Measurements from ENCODE around the gene CALML6. TPM values are rescaled to one million over a fixed set of nuclear protein-coding genes. Genes with fewer than 3 reads are reported as not detected.

The CALML6 gene
- total and polyA plus RNA-seq, 10 of the 15 experiments (the other 5 are each of a cell fraction or from before 2014, with no cell fraction given) = 0.07 to 1.3 (median 0.21) TPM; not detected in 5

- H3K4me3 ChIP-seq = no peak overlapping the region
- TF ChIP-seq SUZ12 (IDR thresholded peaks at IDR 0.05; ENCODE audit: unreplicated experiment) (no peak), SPI1 (IDR thresholded peaks at IDR 0.05; ENCODE audit: borderline replicate concordance, insufficient read depth, low read depth, low read length) (no peak), CBX3 (IDR thresholded peaks at IDR 0.05; ENCODE audit: borderline replicate concordance, low read depth) (no peak), RFX5 (IDR thresholded peaks at IDR 0.05; ENCODE audit: low read depth, low read length) (no peak), TCF12 (IDR thresholded peaks at IDR 0.05; ENCODE audit: low read depth, low read length) (no peak)
- H3K4me1 ChIP-seq (ENCODE audit: control insufficient read depth, insufficient read depth, low read length) = peaks cover 7% of the 10 kb centered on the region
- in situ Hi-C loops (cut with MboI) (no loop called here), intact Hi-C loops (cut with micrococcal nuclease; ENCODE audit: unreplicated experiment) (no loop called here)
- ChIA-PET SMC1A (ENCODE audit: uncharacterized antibody, unreplicated experiment) (interaction anchor here (0.5 kb wide), 1 partner anchor 19 kb away, joined by 3 read pairs; no protein-coding TSS in a partner anchor), CTCF (no interaction called here), RAD21 (ENCODE audit: unreplicated experiment) (no interaction called here), POLR2A (interaction anchor here (0.5 kb wide), 1 partner anchor 91 kb away, joined by 5 read pairs; no protein-coding TSS in a partner anchor)
- H3K79me2 ChIP-seq (ENCODE audit: control insufficient read depth, insufficient read depth, low read length) = no peaks in the 10 kb centered on the region
- H3K36me3 ChIP-seq (ENCODE audit: control insufficient read depth in 2 of 2, insufficient read depth in 2 of 2, low read length in 1 of 2) = no peaks in the 10 kb centered on the region
- H3K9me3 ChIP-seq (replicated peaks; ENCODE audit: control insufficient read depth, insufficient read depth, low read length) = no peaks in the 10 kb centered on the region
- no peak overlapping the region for H3K9ac ChIP-seq (ENCODE audit: control insufficient read depth, insufficient read depth, low read length)
- ATAC-seq (no peak), DNase-seq (ENCODE audit: low read depth, low spot score) (no peak), FAIRE-seq (no peak)
- no peak overlapping the region for H3K4me2 ChIP-seq (ENCODE audit: control insufficient read depth, insufficient read depth)
- peaks cover 0 to 2% of the 10 kb centered on the region in 2 experiments; a peak in 1 of 4 replicates for H3K27me3 ChIP-seq (replicated peaks in 1 of 2; ENCODE audit: control insufficient read depth in 2 of 2, insufficient read depth in 2 of 2, low read length in 1 of 2)
- WGBS (ENCODE audit: insufficient coverage, insufficient replicate concordance, low lambda C conversion rate, missing lambda C conversion rate) = 67% methylated on average over 23 of the region's 23 CpGs
- no peak overlapping the region for H3K27ac ChIP-seq (ENCODE audit: control insufficient read depth, insufficient read depth)
- no peaks in the 10 kb centered on the region for H4K20me1 ChIP-seq (ENCODE audit: control insufficient read depth, insufficient read depth)
- no peak overlapping the region for H2AFZ ChIP-seq (ENCODE audit: control insufficient read depth, low read depth, low read length)
- no TSS peak for BruUV-seq (replicated peaks)
These were observed 1.1 kb downstream of the CALML6 start for GRCh38 chr1:1915911-1916840.

DNA sequence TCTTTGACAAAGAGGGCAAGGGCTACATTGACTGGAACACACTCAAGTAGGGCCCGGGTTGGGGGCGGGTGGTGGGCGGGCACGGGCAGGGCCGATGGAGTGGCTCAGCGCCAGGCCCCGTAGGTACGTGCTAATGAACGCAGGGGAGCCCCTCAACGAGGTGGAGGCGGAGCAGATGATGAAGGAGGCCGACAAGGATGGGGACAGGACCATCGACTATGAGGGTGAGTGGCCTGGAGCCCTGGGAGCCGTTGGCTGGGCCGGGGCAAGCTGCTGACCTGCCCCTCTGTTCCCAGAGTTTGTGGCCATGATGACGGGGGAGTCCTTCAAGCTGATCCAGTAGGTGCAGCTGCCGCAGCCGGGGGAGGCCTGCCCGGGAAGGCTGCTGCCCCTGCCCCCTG lies 1.8 kb downstream of the CALML6 start:
- Histone ChIP-seq H3K4me3 (no peak overlapping the region), H3K36me3 (ENCODE audit: control insufficient read depth in 2 of 2, insufficient read depth in 2 of 2, low read length in 1 of 2) (no peaks in the 10 kb centered on the region), H2AFZ (ENCODE audit: control insufficient read depth, low read depth, low read length) (no peak overlapping the region), H3K27ac (ENCODE audit: control insufficient read depth, insufficient read depth) (no peak overlapping the region), H3K9me3 (replicated peaks; ENCODE audit: control insufficient read depth, insufficient read depth, low read length) (no peaks in the 10 kb centered on the region), H4K20me1 (ENCODE audit: control insufficient read depth, insufficient read depth) (no peaks in the 10 kb centered on the region), H3K79me2 (ENCODE audit: control insufficient read depth, insufficient read depth, low read length) (no peaks in the 10 kb centered on the region), H3K4me2 (ENCODE audit: control insufficient read depth, insufficient read depth) (no peak overlapping the region), H3K9ac (ENCODE audit: control insufficient read depth, insufficient read depth, low read length) (no peak overlapping the region), H3K4me1 (ENCODE audit: control insufficient read depth, insufficient read depth, low read length) (peaks cover 7% of the 10 kb centered on the region), H3K27me3 (replicated peaks in 1 of 2; ENCODE audit: control insufficient read depth in 2 of 2, insufficient read depth in 2 of 2, low read length in 1 of 2) (peaks cover 0 to 2% of the 10 kb centered on the region in 2 experiments; a peak in 1 of 4 replicates)
- WGBS (ENCODE audit: insufficient coverage, insufficient replicate concordance, low lambda C conversion rate, missing lambda C conversion rate) = 51% methylated on average over 18 of the region's 19 CpGs
- BruUV-seq (replicated peaks) = no TSS peak
- in situ Hi-C loops (cut with MboI) (no loop called here), intact Hi-C loops (cut with micrococcal nuclease; ENCODE audit: unreplicated experiment) (no loop called here)
- POLR2A ChIA-PET = interaction anchor here (0.5 kb wide), 1 partner anchor 90 kb away, joined by 5 read pairs; no protein-coding TSS in a partner anchor
- RAD21 ChIA-PET (ENCODE audit: unreplicated experiment) = no interaction called here
- SMC1A ChIA-PET (ENCODE audit: uncharacterized antibody, unreplicated experiment) = no interaction called here
- ATAC-seq (no peak), DNase-seq (ENCODE audit: low read depth, low spot score) (no peak), FAIRE-seq (no peak)
- CTCF ChIA-PET = no interaction called here
- TF ChIP-seq ZBED1 (IDR thresholded peaks at IDR 0.05; ENCODE audit: borderline replicate concordance) (no peak), CBX3 (IDR thresholded peaks at IDR 0.05; ENCODE audit: borderline replicate concordance, low read depth) (no peak), CHD1 (IDR thresholded peaks at IDR 0.05; ENCODE audit: low read depth, low read length) (no peak), FOXM1 (IDR thresholded peaks at IDR 0.05; ENCODE audit: low read depth, low read length) (no peak), NFIC (IDR thresholded peaks at IDR 0.05; ENCODE audit: low read depth, low read length) (no peak), SMC3 (IDR thresholded peaks at IDR 0.05; ENCODE audit: borderline replicate concordance, low read length) (no peak), PAX8 (IDR thresholded peaks at IDR 0.05) (no peak), CHD2 (IDR thresholded peaks at IDR 0.05; ENCODE audit: borderline replicate concordance, low read depth, low read length) (no peak), TAF1 (IDR thresholded peaks at IDR 0.05; ENCODE audit: borderline replicate concordance, low read depth, low read length) (no peak), BCL11A (IDR thresholded peaks at IDR 0.05; ENCODE audit: low read depth, low read length) (no peak), ZNF24 (IDR thresholded peaks at IDR 0.05) (no peak), EED (IDR thresholded peaks at IDR 0.05; ENCODE audit: low read depth) (no peak), PAX5 (IDR thresholded peaks at IDR 0.05; ENCODE audit: borderline replicate concordance, low read depth, low read length) (no peak)
- TF ChIP-seq, protein P1, sequence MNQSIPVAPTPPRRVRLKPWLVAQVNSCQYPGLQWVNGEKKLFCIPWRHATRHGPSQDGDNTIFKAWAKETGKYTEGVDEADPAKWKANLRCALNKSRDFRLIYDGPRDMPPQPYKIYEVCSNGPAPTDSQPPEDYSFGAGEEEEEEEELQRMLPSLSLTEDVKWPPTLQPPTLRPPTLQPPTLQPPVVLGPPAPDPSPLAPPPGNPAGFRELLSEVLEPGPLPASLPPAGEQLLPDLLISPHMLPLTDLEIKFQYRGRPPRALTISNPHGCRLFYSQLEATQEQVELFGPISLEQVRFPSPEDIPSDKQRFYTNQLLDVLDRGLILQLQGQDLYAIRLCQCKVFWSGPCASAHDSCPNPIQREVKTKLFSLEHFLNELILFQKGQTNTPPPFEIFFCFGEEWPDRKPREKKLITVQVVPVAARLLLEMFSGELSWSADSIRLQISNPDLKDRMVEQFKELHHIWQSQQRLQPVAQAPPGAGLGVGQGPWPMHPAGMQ (IDR thresholded peaks at IDR 0.05; ENCODE audit: borderline replicate concordance) = no peak

Data from GM12878 (cell line).